ENCODE measurements around the gene ZGRF1. TPM values are rescaled to one million over a fixed set of nuclear protein-coding genes. Genes with fewer than 3 reads are reported as not detected.

The ZGRF1 gene
- total and polyA plus RNA-seq, 10 of the 15 experiments (the other 5 are each of a cell fraction or from before 2014, with no cell fraction given), result 8.5 to 32.1 (median 20.1) TPM

- intact Hi-C loops (cut with micrococcal nuclease; ENCODE audit: unreplicated experiment), result no loop called here
- Histone ChIP-seq H3K27ac (ENCODE audit: control insufficient read depth, insufficient read depth) (peak overlapping the region; percentile 25; the same call in 1 of the 2 replicates), H3K4me2 (ENCODE audit: control insufficient read depth, insufficient read depth) (peak overlapping the region; percentile 87), H3K9ac (ENCODE audit: control insufficient read depth, insufficient read depth, low read length) (peak overlapping the region; percentile 14; the same call in 1 of the 2 replicates), H3K4me1 (ENCODE audit: control insufficient read depth, insufficient read depth, low read length) (peaks cover 4% of the 10 kb centered on the region; the same call in 1 of the 2 replicates), H3K9me3 (replicated peaks; ENCODE audit: control insufficient read depth, insufficient read depth, low read length) (no peaks in the 10 kb centered on the region; the same call in 2 of the 3 replicates), H3K36me3 (ENCODE audit: control insufficient read depth in 2 of 2, insufficient read depth in 2 of 2, low read length in 1 of 2) (no peaks in the 10 kb centered on the region), H2AFZ (ENCODE audit: control insufficient read depth, low read depth, low read length) (peak overlapping the region; percentile 85), H3K4me3 (peak overlapping the region; percentile 80), H3K27me3 (replicated peaks in 1 of 2; ENCODE audit: control insufficient read depth in 2 of 2, insufficient read depth in 2 of 2, low read length in 1 of 2) (peaks cover 11 to 16% of the 10 kb centered on the region in 2 experiments), H4K20me1 (ENCODE audit: control insufficient read depth, insufficient read depth) (no peaks in the 10 kb centered on the region), H3K79me2 (ENCODE audit: control insufficient read depth, insufficient read depth, low read length) (no peaks in the 10 kb centered on the region)
- FAIRE-seq, result peak; percentile 70
- in situ Hi-C loops (cut with MboI), result no loop called here
- WGBS (ENCODE audit: insufficient coverage, insufficient replicate concordance, low lambda C conversion rate, missing lambda C conversion rate), result under 1% methylated on average over 15 of the region's 15 CpGs
- BruUV-seq (replicated peaks), result no TSS peak
- DNase-seq (ENCODE audit: low read depth, low spot score), result no peak
- ChIA-PET POLR2A (interaction anchor here (0.7 to 4.6 kb wide), 2 partner anchors 11 to 234 kb away, joined by 4 to 55 read pairs; no protein-coding TSS in a partner anchor), CTCF (interaction anchor here (0.6 to 13.9 kb wide), 5 partner anchors 10 to 278 kb away, joined by 3 to 221 read pairs (median 5); no protein-coding TSS in a partner anchor), SMC1A (ENCODE audit: uncharacterized antibody, unreplicated experiment) (interaction anchor here (1.2 to 1.8 kb wide), 2 partner anchors 192 to 193 kb away, joined by 3 to 5 read pairs; no protein-coding TSS in a partner anchor), RAD21 (ENCODE audit: unreplicated experiment) (interaction anchor here (0.7 to 1.0 kb wide), 3 partner anchors 10 to 227 kb away, joined by 3 read pairs; no protein-coding TSS in a partner anchor)
- ATAC-seq, result no peak; the same call in 2 of the 3 replicates
- TF ChIP-seq ATF3 (IDR thresholded peaks at IDR 0.05; ENCODE audit: borderline replicate concordance, extremely low read depth, low read depth, low read length) (no peak), TCF12 (IDR thresholded peaks at IDR 0.05; ENCODE audit: low read depth, low read length) (no peak), IKZF2 (IDR thresholded peaks at IDR 0.05) (no peak), IKZF1 (conservative IDR thresholded peaks at IDR 0.05) (no peak), HCFC1 (IDR thresholded peaks at IDR 0.05; ENCODE audit: low read length) (no peak), KDM1A (IDR thresholded peaks at IDR 0.05; ENCODE audit: borderline replicate concordance) (no peak), CBX3 (IDR thresholded peaks at IDR 0.05; ENCODE audit: borderline replicate concordance, low read depth) (no peak), MLLT1 (IDR thresholded peaks at IDR 0.05) (no peak), PBX3 (IDR thresholded peaks at IDR 0.05; ENCODE audit: insufficient replicate concordance, low read depth, low read length) (no peak), CREB1 (IDR thresholded peaks at IDR 0.05; ENCODE audit: low read depth) (no peak), NFYA (IDR thresholded peaks at IDR 0.05; ENCODE audit: borderline replicate concordance, low read depth, low read length) (no peak), BHLHE40 (IDR thresholded peaks at IDR 0.05; ENCODE audit: borderline replicate concordance in 1 of 2, low read depth in 2 of 2, low read length in 1 of 2) (no peak), ZNF622 (IDR thresholded peaks at IDR 0.05) (no peak), LARP7 (IDR thresholded peaks at IDR 0.05) (no peak), TBL1XR1 (IDR thresholded peaks at IDR 0.05; ENCODE audit: low read depth, low read length) (no peak), TARDBP (IDR thresholded peaks at IDR 0.05; ENCODE audit: borderline replicate concordance) (0 out of 2 replicates have a peak, but pooled peaks have one; percentile 43), CTCF (IDR thresholded peaks at IDR 0.05 in 2 of 3, conservative IDR thresholded peaks at IDR 0.05 in 1 of 3; ENCODE audit: control insufficient read depth in 2 of 3, extremely low read depth in 1 of 3, insufficient read depth in 1 of 3, low read depth in 3 of 3, low read length in 3 of 3) (no peak), MAX (IDR thresholded peaks at IDR 0.05; ENCODE audit: low read depth, low read length) (no peak)
Observed at GRCh38 chr4:112513971-112514646, 122.6 kb downstream of the ZGRF1 start.

Measured in GM12878 (cell line).